ENCODE data around the gene OLFM4. TPM values are rescaled to one million over a fixed set of nuclear protein-coding genes. Genes with fewer than 3 reads are reported as not detected.

Gene OLFM4
- total RNA-seq, 1 experiment from 2014 or later, result 0.12 TPM

- RAD21 ChIA-PET (ENCODE audit: low non-redundant PET in 1 of 2, low total read pairs in 2 of 2, uncharacterized antibody in 2 of 2, unreplicated experiment in 2 of 2), result no interaction called here
- Histone ChIP-seq H3K9ac (ENCODE audit: low read length) (no peak overlapping the region), H2AFZ (ENCODE audit: low read depth, low read length, poor library complexity, severe bottlenecking) (no peak overlapping the region), H3K9me2 (ENCODE audit: insufficient read depth) (no peaks in the 10 kb centered on the region), H3K79me2 (ENCODE audit: insufficient read depth, low read length) (no peaks in the 10 kb centered on the region), H3K9me3 (ENCODE audit: control insufficient read depth in 1 of 2, insufficient read depth in 1 of 2, low read depth in 1 of 2, low read length in 2 of 2) (no peaks in the 10 kb centered on the region), H3K36me3 (ENCODE audit: control insufficient read depth in 1 of 2, insufficient read depth in 2 of 2, low read length in 2 of 2) (no peaks in the 10 kb centered on the region), H3K4me3 (replicated peaks in 1 of 2; ENCODE audit: low read depth in 1 of 2, low read length in 2 of 2) (no peak overlapping the region), H3K27ac (ENCODE audit: low read depth, low read length) (no peak overlapping the region), H4K20me1 (ENCODE audit: insufficient read depth) (no peaks in the 10 kb centered on the region), H3K27me3 (ENCODE audit: insufficient read depth, low read length) (no peaks in the 10 kb centered on the region; the same call in 1 of the 2 replicates), H3K4me2 (ENCODE audit: low read length) (no peak overlapping the region), H3K4me1 (ENCODE audit: control insufficient read depth in 1 of 2, insufficient read depth in 2 of 2, low read length in 2 of 2) (no peaks in the 10 kb centered on the region)
- CTCF ChIA-PET, result no interaction called here
- intact Hi-C loops (cut with micrococcal nuclease), result no loop called here
- no TSS peak for BruUV-seq (replicated peaks)
- POLR2A ChIA-PET, result no interaction called here
- TF ChIP-seq CBX3 (IDR thresholded peaks at IDR 0.05; ENCODE audit: low read depth) (no peak), REST (IDR thresholded peaks at IDR 0.05; ENCODE audit: low read depth) (no peak), YY1 (IDR thresholded peaks at IDR 0.05; ENCODE audit: extremely low read depth, insufficient replicate concordance, low read depth, low read length) (no peak), ZFX (IDR thresholded peaks at IDR 0.05) (no peak), CEBPB (IDR thresholded peaks at IDR 0.05; ENCODE audit: low read depth) (no peak), SIN3A (IDR thresholded peaks at IDR 0.05; ENCODE audit: low read depth) (no peak), JUND (IDR thresholded peaks at IDR 0.05) (no peak), FOSL1 (IDR thresholded peaks at IDR 0.05; ENCODE audit: low read depth) (no peak), TCF7L2 (IDR thresholded peaks at IDR 0.05; ENCODE audit: borderline replicate concordance, extremely low read depth, insufficient read depth, insufficient read length) (no peak), SP1 (IDR thresholded peaks at IDR 0.05; ENCODE audit: low read depth) (no peak)
- TF ChIP-seq, protein P1, sequence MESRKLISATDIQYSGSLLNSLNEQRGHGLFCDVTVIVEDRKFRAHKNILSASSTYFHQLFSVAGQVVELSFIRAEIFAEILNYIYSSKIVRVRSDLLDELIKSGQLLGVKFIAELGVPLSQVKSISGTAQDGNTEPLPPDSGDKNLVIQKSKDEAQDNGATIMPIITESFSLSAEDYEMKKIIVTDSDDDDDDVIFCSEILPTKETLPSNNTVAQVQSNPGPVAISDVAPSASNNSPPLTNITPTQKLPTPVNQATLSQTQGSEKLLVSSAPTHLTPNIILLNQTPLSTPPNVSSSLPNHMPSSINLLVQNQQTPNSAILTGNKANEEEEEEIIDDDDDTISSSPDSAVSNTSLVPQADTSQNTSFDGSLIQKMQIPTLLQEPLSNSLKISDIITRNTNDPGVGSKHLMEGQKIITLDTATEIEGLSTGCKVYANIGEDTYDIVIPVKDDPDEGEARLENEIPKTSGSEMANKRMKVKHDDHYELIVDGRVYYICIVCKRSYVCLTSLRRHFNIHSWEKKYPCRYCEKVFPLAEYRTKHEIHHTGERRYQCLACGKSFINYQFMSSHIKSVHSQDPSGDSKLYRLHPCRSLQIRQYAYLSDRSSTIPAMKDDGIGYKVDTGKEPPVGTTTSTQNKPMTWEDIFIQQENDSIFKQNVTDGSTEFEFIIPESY (IDR thresholded peaks at IDR 0.05; ENCODE audit: extremely low read depth, insufficient replicate concordance, low read length), result no peak
- DNase-seq (ENCODE audit: low read depth, low spot score) (no peak), ATAC-seq (no peak)
Measured at GRCh38 chr13:53038993-53039392, 10.4 kb downstream of the OLFM4 start.

Data from HCT116 (cell line).